ENCODE measurements around the gene KRTAP5-2.

The KRTAP5-2 gene

GRCh38 chr11:1555713-1556153, 42.4 kb downstream of the KRTAP5-2 start:
- DNase-seq (ENCODE audit: low spot score), result no peak

DNA sequence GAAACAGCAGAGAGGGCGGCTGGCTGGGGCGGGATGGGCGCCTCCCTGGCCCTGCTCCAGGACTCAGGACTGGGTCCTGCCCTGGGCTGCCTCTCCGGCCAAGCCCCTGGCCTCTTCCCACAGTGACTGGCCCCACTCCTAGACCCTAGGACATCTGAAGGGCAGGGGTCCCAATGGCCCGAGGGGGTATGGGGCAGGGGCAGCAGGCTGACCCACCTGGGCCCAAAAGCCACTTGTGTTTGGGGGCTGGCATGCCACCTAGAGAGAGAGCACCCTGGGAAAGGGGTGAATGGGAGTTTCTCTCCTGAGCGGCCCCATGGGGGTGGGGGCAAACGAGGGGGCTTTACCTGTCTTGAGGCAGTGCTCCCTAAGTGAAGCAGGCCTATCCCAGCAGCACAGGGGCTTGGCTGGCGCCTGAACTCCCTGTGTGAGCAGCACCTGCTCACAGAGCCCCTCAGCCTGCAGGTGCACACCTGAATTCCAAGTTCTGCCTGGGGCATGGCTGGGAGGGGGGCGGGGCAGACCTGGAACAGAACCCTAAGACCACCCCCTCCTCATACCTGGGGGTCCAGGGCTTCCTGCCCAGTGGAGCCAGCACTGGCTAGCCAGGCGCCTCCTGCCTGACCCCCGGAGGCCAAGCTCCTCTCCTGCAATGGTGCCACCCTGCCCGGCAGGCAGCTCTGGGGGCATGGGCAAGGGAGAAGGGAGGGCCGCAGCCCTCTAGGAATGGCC, 42.9 kb downstream of the KRTAP5-2 start:
- DNase-seq (ENCODE audit: low spot score), result no peak

GRCh38 chr11:1553808-1554594, 44.1 kb downstream of the KRTAP5-2 start:
- DNase-seq (ENCODE audit: low spot score), result no peak

DNA sequence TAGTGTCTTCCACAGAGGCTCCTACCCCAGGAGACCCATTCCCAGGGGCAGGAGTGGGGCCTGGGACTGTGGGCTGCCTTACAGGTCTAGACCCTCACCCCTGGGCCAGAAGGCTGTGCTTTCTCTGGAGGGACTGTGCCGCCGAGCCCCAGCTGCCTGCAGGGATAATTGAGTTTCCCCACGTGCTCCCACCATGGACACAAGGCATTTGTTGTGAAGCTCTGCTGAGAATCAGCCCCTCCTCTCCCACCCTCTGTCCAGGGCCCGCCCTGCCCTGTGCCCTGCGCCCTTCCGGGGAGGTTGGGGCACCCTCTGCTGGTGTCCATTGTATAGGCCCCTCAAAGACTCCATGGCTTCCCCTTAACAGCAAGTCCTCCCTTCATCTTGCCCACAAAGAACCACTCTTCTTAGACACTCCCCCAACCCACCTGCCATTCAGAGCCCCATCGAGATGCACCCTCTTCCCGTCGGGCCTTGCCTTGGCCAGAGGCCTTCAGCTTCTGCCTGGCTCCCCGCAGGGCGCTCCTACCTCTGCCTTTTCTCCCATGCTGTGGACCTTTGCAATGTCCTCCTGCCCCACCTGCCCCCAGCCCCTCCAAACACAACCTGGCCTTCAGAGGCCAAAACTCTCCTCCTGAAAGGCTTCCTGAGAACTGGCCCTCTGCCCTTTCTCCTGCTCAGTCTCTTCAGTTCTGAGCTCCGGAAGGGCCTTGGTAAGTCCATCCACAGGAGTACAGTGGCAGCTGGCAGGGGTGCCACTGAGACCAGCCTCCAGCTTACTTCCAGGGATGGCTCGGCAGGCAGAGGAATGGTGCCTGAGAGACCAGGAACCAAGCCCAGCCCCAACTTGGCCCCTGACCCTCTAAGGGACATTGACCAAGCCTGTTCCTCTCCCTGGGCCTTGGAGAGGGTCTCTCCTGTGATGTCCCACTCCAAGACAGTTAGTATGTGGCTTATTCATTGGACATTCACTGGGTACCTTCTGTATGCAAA, 48.5 kb downstream of the KRTAP5-2 start:
- no peak for DNase-seq (ENCODE audit: low spot score)

- DNase-seq (ENCODE audit: low spot score), result peak; percentile 73
Measured at GRCh38 chr11:1548221-1549070, 49.6 kb downstream of the KRTAP5-2 start.

DNA sequence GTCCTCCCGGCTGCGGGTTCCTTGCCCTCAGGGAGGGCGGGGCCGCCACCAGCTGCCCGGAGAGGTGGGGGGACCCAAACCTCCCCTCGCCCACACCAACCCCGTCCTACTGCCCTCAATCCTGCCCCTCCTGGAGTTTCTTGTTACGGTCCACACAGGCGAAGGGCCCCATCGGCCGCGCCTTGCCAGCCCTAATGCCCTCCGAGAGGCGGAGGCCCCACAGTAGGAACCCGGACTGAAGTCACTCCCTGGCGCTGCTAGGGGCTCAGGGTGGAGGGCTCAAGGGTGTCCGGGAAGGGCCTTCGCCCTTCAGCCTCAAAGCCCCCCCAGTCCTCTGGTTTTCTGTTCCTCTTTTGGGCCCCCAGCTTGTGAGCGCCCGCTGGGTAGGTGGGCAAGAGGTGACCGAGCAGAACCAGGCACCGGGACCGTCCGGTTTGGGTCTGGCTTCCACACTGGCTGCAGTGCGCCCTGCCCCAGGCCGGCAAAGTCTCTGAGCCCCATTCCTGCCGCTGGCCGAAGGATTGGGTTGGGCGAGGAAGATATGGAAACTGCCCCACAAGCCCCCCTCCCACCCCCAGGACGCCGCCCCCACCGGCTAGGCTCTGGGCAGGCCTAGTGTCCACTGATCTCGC, 50.5 kb downstream of the KRTAP5-2 start:
- DNase-seq (ENCODE audit: low spot score), result no peak
